Activated T-helper 1 cell treated with Interleukin-2 at 50 U/mL for 16 hours (primary cell): Measurements from ENCODE around the gene PRICKLE2.

Source experiments
- DNase-seq: peaks from one replicate; pipeline ENCODE4 v3.0.0-alpha.2; 2020; ENCODE audit warnings: low read depth

PRICKLE2 gene

DNA sequence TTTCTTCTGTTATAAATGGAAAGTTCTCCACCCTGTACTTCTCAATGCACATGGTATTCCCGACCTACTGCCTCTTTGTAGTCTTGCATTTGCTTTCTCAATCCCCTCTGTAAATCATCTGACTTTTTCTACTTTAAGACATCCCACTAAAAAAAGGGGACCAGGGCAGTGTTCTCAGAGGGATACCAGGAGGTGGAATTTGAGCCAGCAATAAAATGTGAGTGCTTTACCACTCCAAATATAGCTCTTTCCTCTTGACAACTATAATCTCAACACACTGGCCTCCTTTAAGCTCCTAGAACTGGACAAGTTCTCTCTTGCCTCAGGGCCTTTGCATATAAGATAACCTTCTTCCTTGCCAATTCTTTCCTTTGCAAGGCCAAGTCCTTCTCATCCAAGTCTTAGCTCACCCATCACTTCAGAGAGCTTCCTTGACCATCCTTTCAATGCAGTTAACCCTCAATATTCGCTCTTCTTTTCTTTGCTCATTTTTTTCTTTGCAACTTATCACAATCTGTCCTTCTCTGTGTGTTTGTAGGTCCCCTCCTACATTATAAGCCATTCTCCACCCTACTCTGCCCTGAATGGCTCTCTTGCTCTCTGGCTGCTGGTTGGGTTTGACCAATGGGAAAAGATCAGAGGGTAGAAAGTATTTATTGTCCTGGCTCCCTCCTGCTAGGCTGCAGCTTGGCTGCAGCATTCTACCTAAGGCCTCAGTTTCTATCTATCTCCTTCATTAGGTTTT is 93.4 kb downstream of the PRICKLE2 start:
- DNase-seq: no peak

DNA sequence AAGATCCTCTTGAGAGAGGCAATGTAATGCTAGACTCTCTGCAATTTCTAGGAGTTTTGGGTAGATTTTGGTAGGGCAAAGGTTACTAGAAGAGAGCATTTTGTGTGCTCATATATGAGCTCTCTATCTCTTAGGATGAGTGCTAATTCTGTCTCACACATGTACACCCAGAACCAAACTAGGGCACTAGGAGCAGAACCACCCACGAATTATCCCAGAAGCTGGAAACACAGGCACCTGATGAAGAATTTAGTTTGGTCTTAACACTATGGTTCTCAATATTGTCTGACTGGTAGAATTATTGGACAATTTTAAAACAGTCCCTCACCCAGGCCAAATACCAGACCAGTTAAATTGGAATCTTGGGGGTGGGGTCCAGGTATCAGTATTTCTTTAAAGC is 94.8 kb downstream of the PRICKLE2 start:
- DNase-seq: no peak

DNA sequence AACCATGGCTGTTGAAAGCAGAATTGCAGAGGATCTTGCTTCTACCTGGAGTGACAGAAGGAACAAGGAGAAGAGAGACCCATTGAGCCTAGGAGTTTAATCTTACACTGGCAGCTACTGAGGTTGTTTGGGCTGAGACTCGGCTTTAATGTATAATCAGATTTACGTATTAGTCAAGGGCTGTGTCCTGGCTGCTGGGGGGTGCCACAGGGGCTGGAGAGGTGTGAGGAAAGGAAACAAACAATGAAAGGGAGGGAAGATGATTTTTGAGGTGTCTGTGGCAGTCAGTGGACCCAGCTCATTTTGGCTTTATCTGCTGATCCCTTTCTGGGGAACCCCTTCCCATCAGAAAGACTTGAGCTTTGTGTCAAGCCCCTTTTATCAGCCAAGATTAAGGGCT is 95.7 kb downstream of the PRICKLE2 start:
- no peak for DNase-seq

DNA sequence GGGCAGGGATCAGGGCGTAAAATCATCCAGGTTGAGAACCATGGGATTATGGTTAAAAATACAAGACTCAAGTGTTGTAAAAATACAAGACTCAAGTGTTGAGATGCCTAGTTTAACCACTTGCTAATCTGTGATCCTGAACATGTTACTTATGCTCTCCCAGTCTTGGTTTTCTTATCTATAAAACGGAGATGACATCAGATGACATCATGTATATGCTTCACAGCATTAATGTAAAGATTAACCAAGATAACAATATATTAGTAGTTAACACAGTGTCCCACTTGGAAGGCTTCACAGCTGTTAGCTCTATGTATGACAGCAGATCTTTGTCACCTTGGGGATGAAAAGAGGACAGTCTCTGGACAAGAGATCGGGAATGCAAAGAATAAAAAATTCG is 96.2 kb downstream of the PRICKLE2 start:
- DNase-seq: no peak

- no peak for DNase-seq
Observed at GRCh38 chr3:64125561-64125960, 99.7 kb downstream of the PRICKLE2 start.

- no peak for DNase-seq
Observed at GRCh38 chr3:64123931-64124330, 101.3 kb downstream of the PRICKLE2 start.

DNA sequence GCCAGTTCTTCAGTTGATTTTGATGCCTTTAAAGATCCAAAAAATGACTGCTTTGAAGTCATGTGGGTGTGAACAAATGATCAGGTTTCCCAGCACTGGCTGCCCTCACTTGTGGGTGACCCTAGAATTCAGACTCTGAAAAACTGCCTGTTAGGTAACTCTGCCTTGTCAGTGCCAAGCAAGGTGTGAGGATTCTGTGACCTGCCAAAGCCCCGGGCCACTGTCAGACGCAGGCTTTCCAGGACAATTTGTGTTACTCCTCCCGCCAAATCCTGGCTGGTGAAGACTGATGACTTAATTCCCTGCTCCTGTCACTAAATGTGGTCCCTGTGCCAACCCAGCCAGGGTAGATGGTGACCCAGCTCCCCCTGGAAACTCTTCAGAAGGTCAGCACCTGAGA is 102.8 kb downstream of the PRICKLE2 start:
- DNase-seq: no peak

DNA sequence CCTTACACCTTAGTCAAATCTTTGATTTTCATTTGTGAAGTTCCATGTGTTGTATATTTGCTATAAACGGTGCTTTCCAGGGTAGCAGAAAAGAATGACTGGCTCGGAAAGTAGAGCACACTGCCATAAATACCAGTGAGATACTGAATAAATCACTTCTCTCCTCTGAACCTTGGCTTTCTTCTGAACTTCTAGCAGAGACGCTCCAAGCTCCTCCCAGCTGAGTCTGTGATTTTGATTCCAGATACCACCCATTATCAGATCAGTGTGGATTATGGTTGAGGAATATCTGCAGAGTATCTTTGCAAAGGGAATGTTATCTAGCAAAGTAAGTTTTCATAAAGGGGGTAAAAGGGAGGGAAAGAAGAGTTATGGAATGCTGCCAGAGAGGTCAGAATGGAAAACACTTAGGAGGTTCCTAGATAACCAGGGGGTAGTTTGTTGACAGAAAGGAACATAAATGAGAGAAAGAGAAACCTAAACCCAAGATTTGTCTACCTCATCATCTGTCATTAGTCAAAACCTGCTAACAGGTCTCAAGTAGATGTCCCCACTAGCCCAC is 103.4 kb downstream of the PRICKLE2 start:
- DNase-seq: no peak

GRCh38 chr3:64120876-64121275 is 104.4 kb downstream of the PRICKLE2 start:
- no peak for DNase-seq

DNA sequence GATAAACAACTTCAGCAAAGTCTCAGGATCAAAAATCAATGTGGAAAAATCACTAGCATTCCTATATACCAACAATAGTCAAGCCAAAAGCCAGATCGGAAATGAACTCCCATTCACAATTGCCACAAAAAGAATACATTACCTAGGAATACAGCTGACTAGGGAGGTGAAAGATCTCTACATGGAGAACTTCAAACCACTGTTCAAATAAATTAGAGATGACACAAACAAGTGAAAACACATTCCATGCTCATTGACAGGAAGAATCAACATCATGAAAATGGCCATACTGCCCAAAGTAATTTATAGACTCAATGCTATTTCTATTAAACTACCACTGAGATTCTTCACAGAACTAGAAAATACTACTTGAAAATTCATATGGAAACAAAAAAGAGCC is 107.8 kb downstream of the PRICKLE2 start:
- no peak for DNase-seq

DNA sequence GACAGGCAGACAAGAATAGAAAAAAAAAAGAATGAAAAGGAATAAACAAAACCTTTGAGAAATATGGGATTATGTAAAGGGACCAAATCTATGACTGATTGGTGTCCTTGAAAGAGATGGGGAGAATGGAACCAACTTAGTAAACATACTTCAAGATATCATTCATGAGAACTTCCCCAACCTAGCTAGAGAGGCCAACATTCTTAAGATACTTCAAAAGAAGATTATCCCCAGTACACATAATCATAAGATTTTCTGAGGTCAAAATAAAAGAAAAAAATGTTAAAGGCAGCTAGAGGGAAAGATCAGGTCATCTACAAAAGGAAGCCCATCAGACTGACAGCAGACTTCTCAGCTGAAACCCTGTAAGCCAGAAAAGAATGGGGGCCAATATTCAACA is 110.6 kb downstream of the PRICKLE2 start:
- no peak for DNase-seq

GRCh38 chr3:64111872-64112271 is 113.4 kb downstream of the PRICKLE2 start:
- DNase-seq: no peak

- DNase-seq: no peak
Observed at GRCh38 chr3:64111083-64111482, 114.2 kb downstream of the PRICKLE2 start.

DNA sequence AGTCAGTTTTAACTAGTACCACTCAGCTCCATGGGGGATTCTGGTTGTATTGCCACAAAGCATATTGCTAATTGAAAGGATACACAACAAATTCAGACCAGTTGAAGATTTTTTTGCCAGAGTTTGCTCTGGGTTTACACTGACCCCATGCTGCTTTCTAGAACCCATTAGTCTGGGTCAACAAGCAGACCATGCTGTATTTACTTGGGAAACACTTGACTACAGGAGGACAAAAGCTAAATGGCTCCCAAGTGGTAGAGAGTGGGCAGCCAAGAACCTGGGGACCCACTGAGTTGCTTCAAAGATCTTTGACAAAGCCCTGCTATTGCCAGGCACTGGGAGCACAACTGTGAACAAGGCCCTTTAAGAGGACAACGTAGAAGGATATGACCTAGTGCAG is 115.2 kb downstream of the PRICKLE2 start:
- DNase-seq: no peak

DNA sequence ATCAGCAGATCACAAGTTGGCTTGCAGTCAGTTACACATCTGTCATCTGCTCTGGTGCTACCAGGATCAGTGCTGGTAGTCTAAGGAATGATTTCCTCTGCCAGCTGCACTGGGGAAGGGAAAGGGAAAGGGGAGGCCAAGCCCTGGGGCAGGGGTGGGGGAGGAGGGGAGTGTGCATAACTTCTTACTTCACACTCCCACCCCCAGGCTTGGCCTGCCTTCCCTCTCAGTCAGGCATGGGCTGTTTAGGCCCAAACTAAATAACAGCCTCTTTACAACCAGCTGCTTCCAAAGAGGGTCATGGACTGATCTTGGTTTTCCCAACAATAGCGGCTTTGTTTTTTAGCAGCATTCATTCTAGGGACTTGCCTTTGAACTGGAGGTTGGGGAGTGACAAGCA is 115.8 kb downstream of the PRICKLE2 start:
- no peak for DNase-seq

DNA sequence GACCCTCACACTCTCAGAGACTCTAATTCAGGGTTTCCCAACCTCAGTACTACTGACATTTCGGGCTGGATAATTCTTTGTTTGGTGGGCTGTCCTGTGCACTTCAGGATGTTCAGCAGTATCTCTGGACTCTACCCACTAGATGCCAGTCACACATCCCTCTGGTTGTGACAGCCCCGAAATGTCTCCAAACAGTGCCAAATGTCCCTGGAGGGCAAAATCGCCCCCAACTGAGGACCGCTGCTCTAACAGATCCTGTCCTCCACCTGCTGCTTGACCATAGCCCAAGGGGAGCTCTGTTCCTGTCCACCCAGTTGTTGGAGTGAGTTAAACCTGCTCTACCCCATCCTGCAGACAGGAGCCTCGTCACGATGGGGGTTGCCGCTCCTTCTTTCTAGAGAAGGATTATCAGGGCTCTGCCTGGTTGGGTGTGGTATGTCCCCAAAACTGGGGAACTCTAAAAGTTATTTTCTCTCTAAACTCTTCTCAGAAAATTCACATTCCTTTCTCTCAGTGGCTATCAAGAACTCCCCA is 116.4 kb downstream of the PRICKLE2 start:
- no peak for DNase-seq

- DNase-seq: no peak
Observed at GRCh38 chr3:64108231-64108630, 117.0 kb downstream of the PRICKLE2 start.

DNA sequence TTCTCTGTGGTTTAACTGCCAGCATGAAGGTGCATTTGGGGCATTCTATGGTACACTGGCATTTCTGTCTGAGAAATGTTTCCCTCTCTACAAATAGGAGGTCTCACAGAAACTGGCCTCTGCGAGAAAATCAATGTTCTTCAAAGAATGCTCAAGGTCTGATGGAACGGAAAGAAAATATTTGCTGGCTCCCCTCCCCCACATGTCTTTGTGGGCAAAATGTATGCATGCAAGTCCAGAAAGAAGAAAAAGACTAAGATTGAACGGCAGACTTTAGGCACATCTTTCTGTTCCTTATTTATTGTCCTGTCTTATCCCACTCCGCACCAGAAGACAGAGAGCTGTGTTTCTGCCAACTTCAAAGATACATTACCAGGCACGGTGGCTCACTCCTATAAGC is 118.1 kb downstream of the PRICKLE2 start:
- DNase-seq: no peak

- DNase-seq: no peak
Observed at GRCh38 chr3:64105816-64106215, 119.5 kb downstream of the PRICKLE2 start.

- no peak for DNase-seq
Observed at GRCh38 chr3:64104691-64105111, 120.6 kb downstream of the PRICKLE2 start.

DNA sequence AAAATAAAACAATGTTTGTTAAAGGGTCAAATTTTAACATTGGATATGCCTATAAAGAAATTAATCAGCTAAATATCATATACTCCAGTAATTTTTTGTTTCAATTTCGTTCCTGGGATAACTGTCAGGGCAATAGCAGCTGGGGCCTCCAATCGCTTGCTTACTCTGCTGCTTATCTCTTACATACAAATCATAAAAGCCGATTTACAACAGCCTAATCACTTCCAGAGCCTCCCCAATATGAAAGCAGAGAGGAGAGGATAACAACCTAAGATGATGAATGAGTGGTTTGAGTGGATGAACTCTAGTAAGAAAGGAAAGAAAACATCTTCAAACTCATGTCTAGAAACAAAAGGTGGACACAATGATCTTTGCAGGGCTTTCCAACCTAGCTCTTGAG is 121.3 kb downstream of the PRICKLE2 start:
- no peak for DNase-seq

GRCh38 chr3:64103131-64103530 is 122.1 kb downstream of the PRICKLE2 start:
- no peak for DNase-seq

DNA sequence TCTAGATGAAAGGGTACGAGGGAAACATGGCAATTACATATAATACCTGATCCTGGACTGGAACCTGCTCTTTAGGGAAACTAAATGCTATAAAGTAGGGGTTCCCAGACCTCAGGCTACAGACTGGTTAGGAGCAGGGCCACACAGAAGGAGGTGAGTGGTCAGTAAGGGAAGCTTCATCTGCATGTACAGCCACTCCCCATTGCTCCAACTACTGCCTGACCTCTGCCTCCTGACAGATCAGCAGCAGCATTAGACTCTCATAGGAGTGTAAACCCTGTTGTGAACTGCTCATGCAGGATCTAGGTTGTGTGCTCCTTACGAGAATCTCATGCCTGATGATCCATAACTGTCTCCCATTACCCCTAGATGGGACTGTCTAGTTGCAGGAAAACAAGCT is 123.1 kb downstream of the PRICKLE2 start:
- no peak for DNase-seq

DNA sequence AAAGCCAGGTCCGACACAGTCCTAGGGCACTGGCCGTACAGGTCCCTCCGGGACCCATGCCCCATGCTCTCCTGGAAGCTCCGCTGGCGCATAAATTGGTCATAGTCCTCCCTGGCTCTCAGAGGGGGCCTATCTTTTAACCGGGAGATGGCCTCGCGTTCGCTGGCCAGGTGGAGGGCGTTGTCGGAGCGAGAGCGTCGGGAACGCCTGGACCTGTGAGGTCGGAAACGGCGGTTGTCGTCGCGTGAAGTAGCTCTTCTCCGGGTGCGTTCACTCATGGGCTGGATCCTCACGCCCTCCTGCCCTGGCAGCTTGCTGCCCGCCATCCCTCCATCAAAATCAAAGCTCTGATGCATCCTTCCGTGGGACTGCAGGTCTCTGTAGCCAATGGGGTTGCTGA is 126.0 kb downstream of the PRICKLE2 start:
- no peak for DNase-seq
